Gastroesophageal sphincter (tissue), 4 donors: Measurements from ENCODE around the gene INAFM1. TPM values are rescaled to one million over a fixed set of nuclear protein-coding genes. Genes with fewer than 3 reads are reported as not detected.
A peak's percentile ranks its signal among the peaks of the same experiment; 100 is the strongest.

Source experiments
- ATAC-seq: fragments of 150-250 bp; one replicate; pipeline ENCODE4 v1.9.1; 2016; ENCODE audit warnings: mild to moderate bottlenecking, moderate library complexity
- H3K27ac ChIP-seq, 4 donors: fragments of 200-600 bp; sonication (generic) in 3 of 4; 1 replicate in 3 of 4; 2 replicates in 1 of 4; pipeline ENCODE4 v1.5.1; 2016 to 2019
- H3K27me3 ChIP-seq: fragments of 200-600 bp; sonication (generic); one replicate; pipeline ENCODE4 v1.5.1; 2019
- H3K36me3 ChIP-seq, 2 donors: fragments of 200-600 bp; sonication (generic); one replicate each; pipeline ENCODE4 v1.5.1; 2019; ENCODE audit warnings: control low read depth in 1 of 2
- H3K4me1 ChIP-seq, 3 donors: fragments of 200-600 bp; sonication (generic); 1 replicate in 2 of 3; 2 replicates in 1 of 3; pipeline ENCODE4 v1.5.1; 2016 to 2019; ENCODE audit warnings: control low read depth in 2 of 3
- H3K4me3 ChIP-seq, 2 donors: fragments of 200-600 bp; sonication (generic); one replicate each; pipeline ENCODE4 v1.5.1; 2019; ENCODE audit warnings: mild to moderate bottlenecking in 1 of 2, moderate library complexity in 1 of 2
- H3K9me3 ChIP-seq, 3 donors: fragments of 200-600 bp; sonication (generic); one replicate each; pipeline ENCODE4 v1.5.1; 2017 to 2019; ENCODE audit warnings: control low read depth in 2 of 3
- EP300 ChIP-seq: sonication (generic); formaldehyde crosslinking; IDR thresholded peaks from one replicate; pipeline ENCODE4 v1.6.1; 2017; ENCODE audit warnings: antibody characterized with exemption, mild to moderate bottlenecking
- POLR2A ChIP-seq, 2 donors: fragments of 450-650 bp; IDR thresholded peaks; one replicate each; pipeline ENCODE4 v1.6.1; 2017; ENCODE audit warnings: antibody characterized with exemption in 2 of 2, mild to moderate bottlenecking in 2 of 2, moderate library complexity in 1 of 2
- POLR2AphosphoS5 ChIP-seq: sonication (generic); formaldehyde crosslinking; IDR thresholded peaks from one replicate; pipeline ENCODE4 v1.6.1; 2017; ENCODE audit warnings: antibody characterized with exemption
- WGBS, 2 donors: methylation state at CpG; one replicate each; pipeline ENCODE4 v1.1.5; 2018; ENCODE audit warnings: low coverage in 1 of 2; 5-methylcytosine and 5-hydroxymethylcytosine counted together
- total RNA-seq, 4 donors: library from RNA; depleted of rRNA; stranded (reverse); fragments of >200 nt; gene quantifications; one replicate each; pipeline ENCODE4 v1.1.0, GENCODE V29; 2016
- TF ChIP-seq, protein P1 (sequence below), 4 experiments: fragments of 200-600 bp in 2 of 4; fragments of 450-650 bp in 2 of 4; sonication (generic) in 1 of 4; IDR thresholded peaks; one replicate each; pipeline ENCODE4 v1.5.1; 2017 to 2019; ENCODE audit warnings: antibody characterized with exemption in 4 of 4, mild to moderate bottlenecking in 2 of 4, moderate library complexity in 2 of 4

The INAFM1 gene
- total RNA-seq, 4 donors from 2014 or later, result 5.0 to 14.7 (median 11.7) TPM

DNA sequence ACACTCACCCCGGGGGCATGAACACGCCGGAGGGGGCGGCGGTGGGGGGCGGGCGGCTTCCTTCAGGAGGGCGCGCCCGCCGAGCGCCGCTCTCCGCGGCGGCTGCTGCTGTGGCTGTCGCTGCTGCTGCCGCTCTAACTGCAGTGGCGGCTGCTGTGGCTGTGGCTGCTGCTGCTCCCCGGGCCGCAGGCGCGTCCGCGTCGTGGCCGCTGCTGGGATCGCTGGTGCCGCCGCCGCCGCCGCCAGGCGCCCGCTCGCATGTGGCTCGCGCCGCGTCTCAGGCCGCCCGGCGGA lies 43.8 kb upstream of the INAFM1 start, which contains the start of gene BBC3:
TSS of gene BBC3 (minus strand) at position 279 of the 294 bp plus-strand sequence. CDS start 2,768 bp downstream, outside the sequence.
- H3K4me1 ChIP-seq, result peaks cover 0 to 66% (median 6%) of the 10 kb centered on the region in 3 donors

DNA sequence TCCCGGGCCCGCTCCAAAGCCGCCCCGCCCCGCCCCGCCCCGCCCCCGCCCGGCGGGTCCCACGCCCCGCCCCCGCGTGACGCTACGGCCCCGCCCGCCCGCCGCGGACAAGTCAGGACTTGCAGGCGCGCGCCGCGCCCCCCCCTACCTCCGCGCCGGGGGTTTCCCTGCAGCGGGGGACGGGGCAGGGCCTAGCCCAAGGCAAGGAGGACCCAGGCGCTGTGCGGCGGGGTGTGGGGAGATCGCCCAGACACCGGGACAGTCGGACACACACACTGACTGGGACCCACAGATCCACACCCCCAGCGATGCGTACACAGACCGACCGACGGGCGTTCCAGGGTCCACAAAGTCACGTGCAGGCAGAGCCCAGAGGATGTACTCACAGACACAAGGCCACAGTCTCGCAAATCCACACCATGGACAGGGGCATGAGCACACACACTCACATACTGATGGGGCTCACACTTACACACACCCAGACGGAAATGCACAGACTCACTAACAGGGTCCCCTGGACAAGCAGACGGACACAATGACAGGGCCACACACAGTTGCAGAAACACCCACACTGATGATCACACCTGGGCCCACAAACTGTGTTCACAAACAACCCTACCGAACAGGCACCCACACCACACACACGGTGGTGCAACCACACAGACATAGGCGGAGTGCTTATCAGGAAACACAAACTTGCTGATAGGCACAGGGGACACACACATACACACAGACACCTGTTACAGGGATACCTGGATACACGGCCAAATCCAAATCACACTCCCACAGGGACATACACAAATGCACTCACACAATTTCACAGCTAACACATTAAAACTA lies 43.2 kb upstream of the INAFM1 start:
- Histone ChIP-seq H3K9me3 (no peaks in the 10 kb centered on the region), H3K27ac (peak overlapping the region; percentile 13 to 100 (median 100)), H3K27me3 (no peaks in the 10 kb centered on the region), H3K4me1 (peaks cover 0 to 63% (median 6%) of the 10 kb centered on the region in 3 donors), H3K36me3 (no peaks in the 10 kb centered on the region), H3K4me3 (peak overlapping the region; percentile 87 to 99)
- TF ChIP-seq, protein P1, sequence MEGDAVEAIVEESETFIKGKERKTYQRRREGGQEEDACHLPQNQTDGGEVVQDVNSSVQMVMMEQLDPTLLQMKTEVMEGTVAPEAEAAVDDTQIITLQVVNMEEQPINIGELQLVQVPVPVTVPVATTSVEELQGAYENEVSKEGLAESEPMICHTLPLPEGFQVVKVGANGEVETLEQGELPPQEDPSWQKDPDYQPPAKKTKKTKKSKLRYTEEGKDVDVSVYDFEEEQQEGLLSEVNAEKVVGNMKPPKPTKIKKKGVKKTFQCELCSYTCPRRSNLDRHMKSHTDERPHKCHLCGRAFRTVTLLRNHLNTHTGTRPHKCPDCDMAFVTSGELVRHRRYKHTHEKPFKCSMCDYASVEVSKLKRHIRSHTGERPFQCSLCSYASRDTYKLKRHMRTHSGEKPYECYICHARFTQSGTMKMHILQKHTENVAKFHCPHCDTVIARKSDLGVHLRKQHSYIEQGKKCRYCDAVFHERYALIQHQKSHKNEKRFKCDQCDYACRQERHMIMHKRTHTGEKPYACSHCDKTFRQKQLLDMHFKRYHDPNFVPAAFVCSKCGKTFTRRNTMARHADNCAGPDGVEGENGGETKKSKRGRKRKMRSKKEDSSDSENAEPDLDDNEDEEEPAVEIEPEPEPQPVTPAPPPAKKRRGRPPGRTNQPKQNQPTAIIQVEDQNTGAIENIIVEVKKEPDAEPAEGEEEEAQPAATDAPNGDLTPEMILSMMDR (IDR thresholded peaks at IDR 0.05), result no peak
- TF ChIP-seq EP300, result no peak
- TF ChIP-seq POLR2AphosphoS5, result no peak
- no peak for TF ChIP-seq POLR2A (IDR thresholded peaks at IDR 0.05)
- 42% methylated on average over 4 of the region's 51 CpGs; no CpG with 5 or more reads in 1 of the 2 donors for WGBS, 2 donors
- ATAC-seq, result peak; percentile 54

More for the DNA sequence above, 43.8 kb upstream of the INAFM1 start, which contains the start of gene BBC3:
- Histone ChIP-seq H3K27me3 (no peaks in the 10 kb centered on the region), H3K36me3 (no peaks in the 10 kb centered on the region), H3K27ac (peak within 1 kb of the TSS; percentile 93 to 100 (median 100)), H3K4me3 (peak within 1 kb of the TSS; percentile 87 to 99), H3K9me3 (no peaks in the 10 kb centered on the region)
- no peak for ATAC-seq
- no CpG with 5 or more reads among the region's 43 CpGs for WGBS, 2 donors
- no peak for TF ChIP-seq POLR2AphosphoS5
- TF ChIP-seq POLR2A (IDR thresholded peaks at IDR 0.05), result peak; percentile 63 to 73

DNA sequence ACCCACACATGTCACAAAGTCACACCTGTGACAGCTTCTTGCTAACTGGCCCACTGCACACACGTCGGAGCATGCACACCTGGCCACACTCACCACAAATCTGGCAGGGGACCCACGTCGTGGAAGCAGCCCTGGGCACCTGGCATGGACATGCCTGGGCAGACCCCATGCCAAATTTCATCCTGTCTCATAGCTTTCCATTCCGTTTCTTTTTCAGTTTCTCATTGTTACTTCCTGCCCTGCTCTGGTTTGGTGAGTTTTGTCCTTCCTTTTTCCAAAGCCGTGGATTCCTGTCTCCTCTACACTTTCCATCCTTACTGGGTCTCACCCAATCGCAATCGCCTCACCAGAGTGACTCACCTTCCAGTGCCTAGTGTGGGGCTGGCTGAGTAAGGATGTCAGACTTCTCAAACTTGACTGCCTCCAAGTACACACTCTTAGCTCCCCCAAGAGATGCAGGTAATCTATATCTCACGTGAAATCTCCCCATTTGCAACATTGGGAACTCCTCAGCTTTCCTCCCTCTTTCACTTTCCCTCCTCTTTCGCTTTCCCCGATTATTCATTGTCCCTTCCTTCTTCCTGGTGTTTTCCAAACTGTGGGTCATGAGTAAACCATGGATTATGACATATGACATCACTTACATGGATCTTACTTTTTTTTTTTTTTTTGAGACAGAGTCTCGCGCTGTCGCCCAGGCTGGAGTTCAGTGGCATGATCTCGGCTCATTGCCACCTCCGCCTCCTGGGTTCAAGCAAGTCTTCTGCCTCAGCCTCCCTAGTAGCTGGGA lies 42.1 kb upstream of the INAFM1 start:
- WGBS, 2 donors, result 34 to 39% methylated on average over 9 to 16 of the region's 16 CpGs
- ATAC-seq, result no peak
- TF ChIP-seq POLR2A (IDR thresholded peaks at IDR 0.05), result no peak
- Histone ChIP-seq H3K9me3 (no peaks in the 10 kb centered on the region), H3K27me3 (no peaks in the 10 kb centered on the region), H3K36me3 (no peaks in the 10 kb centered on the region), H3K4me3 (no peak overlapping the region), H3K27ac (peak overlapping the region in 3 of 4 donors; percentile 70 to 100 (median 100)), H3K4me1 (peaks cover 0 to 51% (median 2%) of the 10 kb centered on the region in 3 donors)

DNA sequence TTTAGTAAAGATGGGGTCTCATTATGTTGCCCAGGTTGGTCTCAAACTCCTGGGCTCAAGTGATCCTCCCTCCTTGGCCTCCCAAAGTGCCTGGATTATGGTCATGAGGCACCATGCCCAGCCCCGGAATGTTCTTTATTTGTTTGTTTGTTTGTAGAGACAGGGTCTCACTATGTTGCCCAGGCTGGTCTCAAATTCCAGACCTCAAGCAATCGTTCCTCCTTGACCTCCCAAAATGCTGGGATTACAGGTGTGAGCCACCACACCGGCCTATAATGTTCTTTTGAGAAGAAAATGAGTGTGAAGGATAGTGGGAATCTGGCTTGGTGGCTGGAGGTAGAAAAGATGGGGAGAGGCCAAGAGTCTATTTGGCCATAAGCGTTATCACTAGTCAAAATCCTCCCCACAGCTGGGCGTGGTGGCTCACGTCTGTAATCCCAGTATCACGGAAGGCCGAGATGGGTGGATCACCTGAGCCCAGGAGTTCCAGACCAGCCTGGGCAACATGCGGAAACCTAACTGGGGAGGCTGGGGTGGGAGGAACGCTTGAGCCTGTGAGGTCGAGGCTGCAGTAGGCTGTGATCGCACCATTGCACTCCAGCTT lies 38.5 kb upstream of the INAFM1 start:
- Histone ChIP-seq H3K9me3 (no peaks in the 10 kb centered on the region), H3K27me3 (no peaks in the 10 kb centered on the region), H3K4me1 (peaks cover 0 to 42% (median 22%) of the 10 kb centered on the region in 3 donors), H3K4me3 (no peak overlapping the region), H3K27ac (no peak overlapping the region), H3K36me3 (no peaks in the 10 kb centered on the region)
- TF ChIP-seq, protein P1 (IDR thresholded peaks at IDR 0.05), result no peak
- TF ChIP-seq POLR2AphosphoS5 (no peak), EP300 (no peak), POLR2A (IDR thresholded peaks at IDR 0.05) (no peak)
- no peak for ATAC-seq
- 79 to 88% methylated on average over 5 to 9 of the region's 12 CpGs for WGBS, 2 donors

DNA sequence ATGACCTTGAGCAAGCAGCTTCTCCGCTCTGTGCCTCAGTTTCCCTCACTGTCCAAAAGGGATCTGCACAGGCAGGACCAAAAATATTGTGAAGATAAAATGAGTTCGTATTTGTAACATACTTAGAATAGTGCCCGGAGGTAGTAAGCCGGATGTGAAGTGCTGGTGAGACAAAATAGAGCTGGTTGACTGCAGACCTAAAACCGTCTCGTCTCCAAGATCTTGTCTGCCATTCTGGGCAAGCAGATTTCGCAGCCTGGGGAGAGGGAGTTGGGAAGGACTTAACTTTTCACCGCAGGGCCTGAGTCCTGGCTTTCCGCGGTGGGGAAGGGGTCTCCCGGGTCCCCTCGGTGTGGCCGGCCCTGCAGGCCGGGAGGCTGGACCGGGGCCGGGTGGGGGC lies 35.5 kb upstream of the INAFM1 start:
- TF ChIP-seq POLR2A (IDR thresholded peaks at IDR 0.05) (no peak), EP300 (no peak), POLR2AphosphoS5 (no peak)
- TF ChIP-seq, protein P1 (IDR thresholded peaks at IDR 0.05), result no peak
- peak overlapping the region; percentile 3 to 48 for H3K4me3 ChIP-seq
- ATAC-seq, result no peak
- H3K27me3 ChIP-seq, result no peaks in the 10 kb centered on the region
- no peaks in the 10 kb centered on the region for H3K9me3 ChIP-seq
- no peaks in the 10 kb centered on the region for H3K36me3 ChIP-seq
- H3K27ac ChIP-seq, result peak overlapping the region in 3 of 4 donors; percentile 29 to 62 (median 52)
- H3K4me1 ChIP-seq, result peaks cover 0 to 50% (median 28%) of the 10 kb centered on the region in 3 donors
- 22% methylated on average over 7 of the region's 16 CpGs; no CpG with 5 or more reads in 1 of the 2 donors for WGBS, 2 donors
